ENCODE measurements around the gene IFT80.

- TF ChIP-seq CTCF (conservative IDR thresholded peaks at IDR 0.05; ENCODE audit: low read depth, low read length) (no peak), POLR2A (IDR thresholded peaks at IDR 0.05; ENCODE audit: low read depth, low read length) (no peak), CEBPB (IDR thresholded peaks at IDR 0.05; ENCODE audit: low read depth, low read length) (no peak), RFX5 (IDR thresholded peaks at IDR 0.05; ENCODE audit: low read depth, low read length) (no peak), BHLHE40 (IDR thresholded peaks at IDR 0.05; ENCODE audit: low read depth, low read length) (no peak), USF2 (IDR thresholded peaks at IDR 0.05; ENCODE audit: low read depth, low read length) (no peak), ELK1 (IDR thresholded peaks at IDR 0.05; ENCODE audit: borderline replicate concordance, low read depth, low read length) (no peak), RAD21 (IDR thresholded peaks at IDR 0.05; ENCODE audit: low read length) (no peak), RCOR1 (IDR thresholded peaks at IDR 0.05; ENCODE audit: insufficient replicate concordance, low read length) (no peak)
Measured at GRCh38 chr3:160220038-160220437, 179.0 kb downstream of the IFT80 start.
